Tibial nerve (tissue), 4 donors: ENCODE measurements around the gene KCNS3. TPM values are rescaled to one million over a fixed set of nuclear protein-coding genes. Genes with fewer than 3 reads are reported as not detected.
A peak's percentile ranks its signal among the peaks of the same experiment; 100 is the strongest.

Experiments
- DNase-seq, 2 donors: peaks; one replicate each; pipeline ENCODE4 v3.0.0-alpha.2; 2019; ENCODE audit warnings: low spot score in 2 of 2
- H3K27ac ChIP-seq, 4 donors: fragments of 200-600 bp; sonication (generic) in 3 of 4; one replicate each; pipeline ENCODE4 v1.5.1; 2017 to 2019; ENCODE audit warnings: mild to moderate bottlenecking in 1 of 4
- H3K27me3 ChIP-seq, 2 donors: fragments of 200-600 bp; sonication (generic) in 1 of 2; one replicate each; pipeline versions ENCODE4 v1.5.1 to v1.6.0; 2017 to 2019
- H3K36me3 ChIP-seq, 3 donors: fragments of 200-600 bp; sonication (generic); one replicate each; pipeline ENCODE4 v1.5.1; 2018 to 2019
- H3K4me1 ChIP-seq, 4 donors: fragments of 200-600 bp; sonication (generic) in 3 of 4; one replicate each; pipeline ENCODE4 v1.5.1; 2017 to 2019
- H3K4me3 ChIP-seq, 4 donors: fragments of 200-600 bp; sonication (generic) in 3 of 4; one replicate each; pipeline ENCODE4 v1.5.1; 2017 to 2019; ENCODE audit warnings: mild to moderate bottlenecking in 1 of 4, moderate library complexity in 1 of 4
- H3K9me3 ChIP-seq, 4 donors: fragments of 200-600 bp; sonication (generic) in 3 of 4; one replicate each; pipeline ENCODE4 v1.5.1; 2017 to 2019
- CTCF ChIP-seq, 5 experiments: fragments of 200-600 bp in 3 of 5; fragments of 450-650 bp in 2 of 5; sonication (generic) in 3 of 5; IDR thresholded peaks; one replicate each; pipeline ENCODE4 v1.5.1; 2016 to 2019; ENCODE audit warnings: antibody characterized with exemption in 5 of 5, mild to moderate bottlenecking in 3 of 5, moderate library complexity in 2 of 5
- EP300 ChIP-seq, 2 donors: sonication (generic); formaldehyde crosslinking; IDR thresholded peaks; one replicate each; pipeline ENCODE4 v1.6.1; 2017; ENCODE audit warnings: antibody characterized with exemption in 2 of 2, mild to moderate bottlenecking in 1 of 2
- POLR2A ChIP-seq, 2 donors: fragments of 450-650 bp; IDR thresholded peaks; one replicate each; pipeline ENCODE4 v1.6.1; 2017; ENCODE audit warnings: antibody characterized with exemption in 2 of 2, mild to moderate bottlenecking in 2 of 2, moderate library complexity in 2 of 2
- WGBS, 2 donors: methylation state at CpG; one replicate each; pipeline ENCODE4 v1.1.5; 2018; 5-methylcytosine and 5-hydroxymethylcytosine counted together
- total RNA-seq, 4 donors: library from RNA; depleted of rRNA; stranded (reverse); fragments of >200 nt; gene quantifications; one replicate each; pipeline ENCODE4 v1.1.0, GENCODE V29; 2016

KCNS3 gene
- total RNA-seq, 4 donors from 2014 or later, result 9.6 to 24.3 (median 16.5) TPM

DNA sequence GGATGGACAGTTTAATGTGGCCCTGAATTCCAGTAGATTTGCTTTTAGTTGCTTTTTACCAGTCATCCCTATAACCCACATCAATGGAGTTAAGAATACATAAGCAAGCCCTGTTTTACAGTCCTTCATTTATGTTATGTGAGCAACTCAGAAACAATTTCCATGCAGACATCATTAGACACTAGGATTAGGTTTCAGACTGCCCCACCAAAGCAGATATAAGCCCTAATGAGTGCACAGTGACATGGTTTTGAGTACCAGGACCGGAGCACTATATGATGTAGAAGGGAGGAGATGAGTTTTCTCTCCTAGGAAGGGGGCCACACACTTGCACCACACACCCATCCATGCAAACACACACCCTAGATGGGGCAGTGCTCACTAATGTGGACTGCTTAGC lies 15.5 kb downstream of the KCNS3 start:
- 43 to 93% methylated on average over 1 of the region's 1 CpG for WGBS, 2 donors
- TF ChIP-seq EP300 (IDR thresholded peaks at IDR 0.05) (no peak), CTCF (IDR thresholded peaks at IDR 0.05) (no peak), POLR2A (IDR thresholded peaks at IDR 0.05) (no peak)
- H3K4me3 ChIP-seq, result no peak overlapping the region
- H3K4me1 ChIP-seq, result no peaks in the 10 kb centered on the region
- H3K27me3 ChIP-seq, result no peaks in the 10 kb centered on the region
- H3K36me3 ChIP-seq, result no peaks in the 10 kb centered on the region
- H3K9me3 ChIP-seq, result peaks cover 0 to 25% (median 0%) of the 10 kb centered on the region in 4 donors
- no peak for DNase-seq
- no peak overlapping the region for H3K27ac ChIP-seq

- no peak for TF ChIP-seq POLR2A (IDR thresholded peaks at IDR 0.05)
- no peak for TF ChIP-seq EP300 (IDR thresholded peaks at IDR 0.05)
- no peak for TF ChIP-seq CTCF (IDR thresholded peaks at IDR 0.05)
- Histone ChIP-seq H3K9me3 (peaks cover 0 to 20% (median 0%) of the 10 kb centered on the region in 4 donors), H3K4me3 (no peak overlapping the region), H3K4me1 (no peaks in the 10 kb centered on the region), H3K27me3 (no peaks in the 10 kb centered on the region), H3K27ac (no peak overlapping the region), H3K36me3 (no peaks in the 10 kb centered on the region)
- no peak for DNase-seq
- 43 to 53% methylated on average over 2 of the region's 2 CpGs for WGBS, 2 donors
Observed at GRCh38 chr2:17894556-17894955, 16.1 kb downstream of the KCNS3 start.

DNA sequence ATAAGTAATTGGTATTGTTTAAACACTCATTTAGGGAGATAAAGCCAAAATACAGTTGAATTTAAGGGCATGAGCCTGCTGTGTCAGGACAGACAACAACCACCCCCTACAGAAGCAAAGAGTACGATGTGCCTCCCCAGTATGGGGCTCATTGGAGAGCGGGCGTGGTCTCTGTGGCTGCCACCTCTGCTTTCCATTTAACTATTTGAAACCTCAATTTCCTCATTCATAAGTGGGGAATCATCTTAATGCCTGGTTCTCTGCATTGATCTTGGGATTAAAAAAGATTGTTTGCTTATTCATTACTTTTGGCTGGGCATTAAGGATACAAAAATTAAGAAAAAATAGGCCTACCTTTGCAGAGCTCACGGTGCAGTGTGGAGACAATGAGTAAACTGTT lies 21.4 kb downstream of the KCNS3 start:
- TF ChIP-seq POLR2A (IDR thresholded peaks at IDR 0.05) (no peak), EP300 (IDR thresholded peaks at IDR 0.05) (no peak), CTCF (IDR thresholded peaks at IDR 0.05) (no peak)
- WGBS, 2 donors, result 78 to 83% methylated on average over 4 of the region's 4 CpGs
- peaks cover 0 to 9% (median 0%) of the 10 kb centered on the region in 4 donors for H3K4me1 ChIP-seq

GRCh38 chr2:17901246-17901645 lies 22.8 kb downstream of the KCNS3 start:
- Histone ChIP-seq H3K27ac (no peak overlapping the region), H3K36me3 (no peaks in the 10 kb centered on the region), H3K4me3 (no peak overlapping the region), H3K27me3 (no peaks in the 10 kb centered on the region), H3K4me1 (peaks cover 0 to 9% (median 0%) of the 10 kb centered on the region in 4 donors), H3K9me3 (no peaks in the 10 kb centered on the region)
- WGBS, 2 donors, result 33 to 39% methylated on average over 5 of the region's 5 CpGs
- peak in 1 of 2 donors; percentile 42 for DNase-seq
- TF ChIP-seq POLR2A (IDR thresholded peaks at IDR 0.05) (no peak), EP300 (IDR thresholded peaks at IDR 0.05) (no peak), CTCF (IDR thresholded peaks at IDR 0.05) (no peak)

More for the DNA sequence above, 21.4 kb downstream of the KCNS3 start:
- no peaks in the 10 kb centered on the region for H3K9me3 ChIP-seq
- DNase-seq, result no peak
- H3K27ac ChIP-seq, result no peak overlapping the region
- H3K4me3 ChIP-seq, result no peak overlapping the region
- H3K36me3 ChIP-seq, result no peaks in the 10 kb centered on the region
- H3K27me3 ChIP-seq, result no peaks in the 10 kb centered on the region

DNA sequence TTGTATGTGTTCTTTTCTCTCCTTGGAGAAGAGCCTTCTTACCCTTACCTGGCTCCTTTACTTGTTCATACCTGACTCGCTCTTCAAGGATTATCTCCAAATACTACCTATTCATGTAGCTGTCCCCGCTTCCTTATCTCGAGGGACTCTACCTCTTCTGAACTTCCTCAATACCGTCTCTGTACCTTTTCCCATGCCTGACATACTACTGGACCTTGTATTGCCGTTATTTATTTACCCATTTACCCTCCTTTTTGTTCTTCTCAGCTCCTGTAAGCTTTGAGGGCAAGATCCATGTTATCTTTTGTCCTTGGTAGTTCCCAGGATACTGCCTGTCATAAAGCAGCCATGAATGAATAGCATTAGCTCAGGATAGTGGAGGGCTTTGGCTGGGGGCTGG lies 32.5 kb downstream of the KCNS3 start:
- TF ChIP-seq POLR2A (IDR thresholded peaks at IDR 0.05) (no peak), EP300 (IDR thresholded peaks at IDR 0.05) (no peak), CTCF (IDR thresholded peaks at IDR 0.05) (no peak)
- Histone ChIP-seq H3K4me3 (no peak overlapping the region), H3K27ac (no peak overlapping the region), H3K36me3 (no peaks in the 10 kb centered on the region), H3K9me3 (peaks cover 0 to 3% (median 0%) of the 10 kb centered on the region in 4 donors), H3K4me1 (peaks cover 0 to 23% (median 0%) of the 10 kb centered on the region in 4 donors), H3K27me3 (no peaks in the 10 kb centered on the region)
- 76 to 81% methylated on average over 5 of the region's 5 CpGs for WGBS, 2 donors
- no peak for DNase-seq
